Kidney (tissue), 14 donors: Measurements from ENCODE around the gene LGALS7. TPM values are rescaled to one million over a fixed set of nuclear protein-coding genes. Genes with fewer than 3 reads are reported as not detected.

ENCODE experiments used
- DNase-seq, 5 donors: peaks; one replicate each; pipeline ENCODE4 v3.0.0-alpha.2; 2013 to 2020
- FAIRE-seq: peaks from 2 replicates; lab custom pipeline; 2012; peaks lifted over from hg19 to GRCh38; lab: Jason Lieb, UNC
- H3K27ac ChIP-seq, 2 donors: one replicate each; pipeline ENCODE4 v1.7.0; 2013; ENCODE audit warnings: low read depth in 2 of 2, low read length in 2 of 2, inconsistent platforms in 1 of 2
- H3K27me3 ChIP-seq: one replicate; pipeline ENCODE4 v1.7.1; 2013; ENCODE audit warnings: low read length, inconsistent platforms; ENCODE audit not compliant: control insufficient read depth, insufficient read depth
- H3K36me3 ChIP-seq, 3 donors: one replicate each; pipeline versions ENCODE4 v1.7.0 to v1.7.1; 2013; ENCODE audit warnings: low read length in 3 of 3, control low read depth in 1 of 3, inconsistent platforms in 1 of 3; ENCODE audit not compliant: insufficient read depth in 3 of 3, control insufficient read depth in 2 of 3
- H3K4me1 ChIP-seq, 3 donors: one replicate each; pipeline versions ENCODE4 v1.7.0 to v1.7.1; 2013; ENCODE audit warnings: low read length in 3 of 3, inconsistent platforms in 1 of 3, low read depth in 1 of 3; ENCODE audit not compliant: control insufficient read depth in 2 of 3, insufficient read depth in 2 of 3
- H3K4me3 ChIP-seq, 3 donors: one replicate each; pipeline versions ENCODE4 v1.7.0 to v1.8.1; 2013; ENCODE audit warnings: low read length in 3 of 3, control low read depth in 1 of 3, inconsistent platforms in 1 of 3
- H3K9ac ChIP-seq, 3 donors: one replicate each; pipeline versions ENCODE4 v1.7.0 to v1.7.1; 2013; ENCODE audit warnings: low read length in 3 of 3, control low read depth in 1 of 3, inconsistent platforms in 1 of 3
- H3K9me3 ChIP-seq, 3 donors: one replicate each; pipeline versions ENCODE4 v1.7.0 to v1.7.1; 2013; ENCODE audit warnings: low read length in 3 of 3, control low read depth in 1 of 3, inconsistent platforms in 1 of 3; ENCODE audit not compliant: control insufficient read depth in 2 of 3, insufficient read depth in 1 of 3
- intact Hi-C: fragments of 100-400 bp; cut with DNase I; formaldehyde crosslinking; loops from one replicate; pipeline ENCODE4 v1.11.1; 2022
- polyA plus RNA-seq: library from polyadenylated mRNA; stranded (reverse); fragments of 350-450 nt; fragmentation: Illumina TruSeq; extraction: RNeasy Lipid Tissue Mini Kit (QIAGEN cat#74804); gene quantifications from one replicate; pipeline ENCODE4 v1.2.3, GENCODE V29; 2014; ENCODE audit warnings: low read depth, low replicate concordance; ENCODE audit not compliant: insufficient read depth
- total RNA-seq: library from RNA; stranded (reverse); fragmentation: NEBNext Ultra II Directional; extraction: Animal tissue kit (Norgen Biotek cat#: 25700); gene quantifications from one replicate; pipeline ENCODE4 v1.2.1, GENCODE V29; 2021
- TF ChIP-seq, protein P1 (sequence below): IDR thresholded peaks from 3 replicates; pipeline ENCODE4 v1.5.1; 2012; ENCODE audit warnings: mild to moderate bottlenecking, moderate library complexity, borderline replicate concordance; ENCODE audit not compliant: insufficient read depth; ENCODE audit errors: extremely low read depth
- donor health status: control.
- donor health status: control.
- donor health status: control.
- donor health status: control.
- donor health status: control.
- donor health status: DM: yes; HTN: yes; CAD: no.
- donor health status: Normal renal cell carcinoma (clear cell type).

Gene LGALS7
- total and polyA plus RNA-seq, 2 donors from 2014 or later, result 1.3 TPM; not detected in 1

DNA sequence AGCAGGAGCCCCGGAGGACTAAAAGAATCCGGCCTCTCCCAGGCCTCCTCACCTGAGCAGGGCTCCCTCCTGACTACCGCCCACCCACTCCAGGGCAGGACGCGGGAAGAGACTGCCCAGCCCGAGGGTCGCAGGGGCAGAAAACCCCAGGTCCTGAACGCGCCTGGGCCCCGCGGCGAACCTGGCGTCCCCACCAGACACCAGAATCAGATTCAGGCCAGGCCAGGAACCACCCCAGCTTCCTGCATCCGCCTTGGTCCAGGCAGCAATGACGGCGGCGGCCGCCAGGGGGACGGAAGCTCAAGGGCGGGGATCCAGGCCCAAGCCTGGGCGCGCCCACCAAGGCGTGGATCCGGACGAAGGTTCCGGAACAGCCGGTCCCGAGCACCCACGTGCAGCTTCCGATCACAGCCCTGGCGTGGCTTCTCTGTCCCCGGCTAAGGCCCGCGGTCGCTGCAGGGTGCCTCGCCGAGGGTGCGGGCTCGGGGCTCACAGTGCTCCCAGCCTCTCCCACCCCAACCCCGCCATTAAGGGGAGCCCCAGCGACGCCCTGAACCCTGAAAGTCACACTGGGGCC lies 3.6 kb downstream of the LGALS7 start:
- Histone ChIP-seq H3K9ac (peak overlapping the region in 1 of 3 donors; percentile 48), H3K36me3 (no peaks in the 10 kb centered on the region), H3K4me3 (no peak overlapping the region), H3K27ac (peak overlapping the region in 1 of 2 donors; percentile 47), H3K27me3 (no peaks in the 10 kb centered on the region), H3K4me1 (peaks cover 0 to 2% (median 0%) of the 10 kb centered on the region in 3 donors), H3K9me3 (no peaks in the 10 kb centered on the region)
- DNase-seq, result peak; percentile 74 to 97 (median 91)
- no peak for FAIRE-seq
- TF ChIP-seq, protein P1, sequence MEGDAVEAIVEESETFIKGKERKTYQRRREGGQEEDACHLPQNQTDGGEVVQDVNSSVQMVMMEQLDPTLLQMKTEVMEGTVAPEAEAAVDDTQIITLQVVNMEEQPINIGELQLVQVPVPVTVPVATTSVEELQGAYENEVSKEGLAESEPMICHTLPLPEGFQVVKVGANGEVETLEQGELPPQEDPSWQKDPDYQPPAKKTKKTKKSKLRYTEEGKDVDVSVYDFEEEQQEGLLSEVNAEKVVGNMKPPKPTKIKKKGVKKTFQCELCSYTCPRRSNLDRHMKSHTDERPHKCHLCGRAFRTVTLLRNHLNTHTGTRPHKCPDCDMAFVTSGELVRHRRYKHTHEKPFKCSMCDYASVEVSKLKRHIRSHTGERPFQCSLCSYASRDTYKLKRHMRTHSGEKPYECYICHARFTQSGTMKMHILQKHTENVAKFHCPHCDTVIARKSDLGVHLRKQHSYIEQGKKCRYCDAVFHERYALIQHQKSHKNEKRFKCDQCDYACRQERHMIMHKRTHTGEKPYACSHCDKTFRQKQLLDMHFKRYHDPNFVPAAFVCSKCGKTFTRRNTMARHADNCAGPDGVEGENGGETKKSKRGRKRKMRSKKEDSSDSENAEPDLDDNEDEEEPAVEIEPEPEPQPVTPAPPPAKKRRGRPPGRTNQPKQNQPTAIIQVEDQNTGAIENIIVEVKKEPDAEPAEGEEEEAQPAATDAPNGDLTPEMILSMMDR, result peak; percentile 76
- intact Hi-C loops, result loop anchor here (10.0 kb wide), 1 partner anchor 55 kb away; no protein-coding TSS in a partner anchor

DNA sequence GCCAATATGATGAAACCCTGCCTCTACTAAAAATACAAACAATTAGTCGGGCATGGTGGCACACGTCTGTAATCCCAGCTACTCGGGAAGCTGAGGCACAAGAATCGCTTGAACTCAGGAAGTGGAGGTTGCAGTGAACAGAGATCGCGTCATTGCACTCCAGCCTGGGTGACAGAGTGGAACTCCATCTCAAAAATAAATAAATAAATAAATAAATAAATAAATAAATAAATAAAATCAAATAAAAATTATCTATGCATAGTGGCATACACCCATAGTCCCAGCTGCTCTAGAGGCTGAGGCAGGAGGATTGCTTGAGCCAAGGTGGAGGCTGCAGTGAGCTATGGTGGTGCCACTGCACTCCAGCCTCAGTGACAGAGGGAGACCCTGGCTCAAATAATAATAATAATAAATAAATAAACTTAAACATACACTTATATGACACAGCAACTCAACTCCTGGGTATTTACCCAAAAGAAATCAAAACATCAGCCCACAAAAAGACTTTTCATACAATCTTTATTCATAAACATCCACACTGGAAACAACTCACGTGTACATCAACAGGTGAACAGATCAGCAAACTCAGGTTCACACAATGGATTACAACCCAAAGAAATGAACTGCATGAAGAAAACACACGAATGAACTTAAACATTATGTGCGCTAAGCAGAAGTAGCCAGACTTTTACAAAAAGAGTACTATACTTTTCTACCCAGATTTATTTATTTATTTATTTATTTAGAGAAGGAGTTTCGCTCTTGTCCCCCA lies 6.9 kb downstream of the LGALS7 start:
- no peak for FAIRE-seq

DNA sequence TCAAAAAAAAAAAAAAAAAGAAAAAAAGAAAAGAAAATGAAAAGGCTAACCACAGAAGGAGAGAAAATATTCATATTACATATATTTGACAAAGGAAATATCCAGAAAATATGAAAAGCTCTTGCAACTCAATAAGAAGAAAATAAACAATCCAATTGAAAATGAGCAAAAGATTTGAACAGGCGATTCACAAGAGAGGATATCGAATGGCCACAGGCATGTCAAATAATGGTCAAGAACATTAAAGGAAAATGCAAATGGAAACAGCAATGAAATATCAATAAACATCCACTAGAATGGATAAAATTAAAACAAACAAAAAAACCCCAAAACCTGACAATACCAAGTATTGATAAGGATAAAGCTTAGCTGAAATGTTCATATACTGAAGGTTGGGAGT lies 8.1 kb downstream of the LGALS7 start:
- no peak overlapping the region for H3K4me3 ChIP-seq
- TF ChIP-seq, protein P1, result no peak
- no peaks in the 10 kb centered on the region for H3K36me3 ChIP-seq
- H3K27me3 ChIP-seq, result no peaks in the 10 kb centered on the region
- H3K4me1 ChIP-seq, result peaks cover 0 to 5% (median 2%) of the 10 kb centered on the region in 3 donors
- no peaks in the 10 kb centered on the region for H3K9me3 ChIP-seq
- H3K27ac ChIP-seq, result no peak overlapping the region
- DNase-seq (no peak), FAIRE-seq (no peak)
- H3K9ac ChIP-seq, result no peak overlapping the region
- intact Hi-C loops, result no loop called here

More for the DNA sequence above, 6.9 kb downstream of the LGALS7 start:
- no peaks in the 10 kb centered on the region for H3K9me3 ChIP-seq
- H3K27me3 ChIP-seq, result no peaks in the 10 kb centered on the region
- H3K9ac ChIP-seq, result no peak overlapping the region
- TF ChIP-seq, protein P1, result no peak
- DNase-seq, result no peak
- H3K27ac ChIP-seq, result no peak overlapping the region
- no peaks in the 10 kb centered on the region for H3K36me3 ChIP-seq
- no peak overlapping the region for H3K4me3 ChIP-seq
- peaks cover 0 to 5% (median 2%) of the 10 kb centered on the region in 3 donors for H3K4me1 ChIP-seq
- intact Hi-C loops, result no loop called here
